Measurements from ENCODE around the gene MTHFD2.

GRCh38 chr2:74174909-74175308, 23.5 kb upstream of the MTHFD2 start:
- TF ChIP-seq CTCF (conservative IDR thresholded peaks at IDR 0.05 in 1 of 2, IDR thresholded peaks at IDR 0.05 in 1 of 2; ENCODE audit: extremely low read depth in 1 of 2, insufficient read depth in 1 of 2, low read depth in 1 of 2, low read length in 2 of 2) (no peak), EZH2 (IDR thresholded peaks at IDR 0.05; ENCODE audit: borderline replicate concordance, low read length) (no peak)

Data from mammary epithelial cell (primary cell).